Loucy (cell line): ENCODE data around the gene AMY2A.
"Not testable (repeated sequence)": the region's sequence is repeated elsewhere in the genome, so short reads cannot be mapped to it uniquely, and the experiment has no call there.

Experiments
- H2AFZ ChIP-seq: fragments of 200-600 bp; sonication (generic); 2 replicates; pipeline ENCODE4 v1.6.0; 2016; ENCODE audit warnings: antibody characterized with exemption, mild to moderate bottlenecking, low read length, moderate library complexity
- H3F3A ChIP-seq: fragments of 200-600 bp; 2 replicates; pipeline ENCODE4 v1.6.0; 2016; ENCODE audit warnings: antibody characterized with exemption, low read depth, mild to moderate bottlenecking
- H3K27me3 ChIP-seq: fragments of 200-600 bp; sonication (generic); 2 replicates; pipeline ENCODE4 v1.6.1; 2014; ENCODE audit warnings: low read length, mild to moderate bottlenecking; ENCODE audit not compliant: insufficient read depth, poor library complexity, severe bottlenecking
- H3K36me3 ChIP-seq: fragments of 200-600 bp; sonication (generic); 2 replicates; pipeline ENCODE4 v1.6.1; 2016; ENCODE audit warnings: low read length; ENCODE audit not compliant: insufficient read depth
- H3K4me1 ChIP-seq: fragments of 200-600 bp; sonication (generic); 2 replicates; pipeline ENCODE4 v1.5.1; 2014; ENCODE audit warnings: low read length, mild to moderate bottlenecking; ENCODE audit not compliant: insufficient read depth, poor library complexity, severe bottlenecking
- H3K4me2 ChIP-seq: fragments of 200-600 bp; sonication (generic); 2 replicates; pipeline ENCODE4 v1.6.0; 2014; ENCODE audit warnings: antibody characterized with exemption, low read length, low read depth, mild to moderate bottlenecking; ENCODE audit not compliant: poor library complexity, severe bottlenecking
- H3K4me3 ChIP-seq: fragments of 200-600 bp; sonication (generic); 2 replicates; pipeline ENCODE4 v1.5.1; 2014; ENCODE audit warnings: low read length, mild to moderate bottlenecking, mixed read lengths; ENCODE audit not compliant: poor library complexity, severe bottlenecking
- H3K79me2 ChIP-seq: fragments of 200-600 bp; sonication (generic); 2 replicates; pipeline ENCODE4 v1.6.1; 2014; ENCODE audit warnings: low read length; ENCODE audit not compliant: insufficient read depth
- H3K9ac ChIP-seq: fragments of 200-600 bp; sonication (generic); 2 replicates; pipeline ENCODE4 v1.6.0; 2014; ENCODE audit warnings: mild to moderate bottlenecking, low read depth, low read length, moderate library complexity; ENCODE audit not compliant: poor library complexity, severe bottlenecking
- H3K9me2 ChIP-seq: fragments of 200-600 bp; sonication (generic); replicated peaks from 2 replicates; pipeline ENCODE4 v1.6.1; 2016; ENCODE audit warnings: low read depth, low read length, mixed read lengths
- H3K9me3 ChIP-seq: fragments of 200-600 bp; sonication (generic); 2 replicates; pipeline ENCODE4 v1.6.1; 2014; ENCODE audit warnings: mild to moderate bottlenecking, antibody characterized with exemption, low read length, low read depth; ENCODE audit not compliant: insufficient read depth
- H4K20me1 ChIP-seq: fragments of 200-600 bp; sonication (generic); 2 replicates; pipeline ENCODE4 v1.6.0; 2014; ENCODE audit warnings: antibody characterized with exemption, low read length, mild to moderate bottlenecking; ENCODE audit not compliant: insufficient read depth, poor library complexity, severe bottlenecking
- CTCF ChIP-seq: fragments of 200-600 bp; sonication (generic); conservative IDR thresholded peaks from 2 replicates; pipeline ENCODE4 v1.5.1; 2014; ENCODE audit warnings: mild to moderate bottlenecking, antibody characterized with exemption, low read length
- EZH2phosphoT487 ChIP-seq: fragments of 200-600 bp; IDR thresholded peaks from 2 replicates; pipeline ENCODE4 v1.6.1; 2018; ENCODE audit warnings: antibody characterized with exemption, mild to moderate bottlenecking, moderate library complexity, borderline replicate concordance

The AMY2A gene

GRCh38 chr1:103616994-103617477 is at the start of gene AMY2A:
Gene AMY2A, plus strand, starts transcription at chr1:103617427. Its CDS starts 14 bp downstream, at chr1:103617441.
- H3K36me3 ChIP-seq, H3K79me2 ChIP-seq, H2AFZ ChIP-seq, H3K9me2 ChIP-seq, H4K20me1 ChIP-seq, H3K9ac ChIP-seq, H3K27me3 ChIP-seq, H3F3A ChIP-seq, H3K9me3 ChIP-seq, H3K4me2 ChIP-seq, H3K4me3 ChIP-seq, H3K4me1 ChIP-seq: not testable (repeated sequence)

- TF ChIP-seq EZH2phosphoT487 (no peak), CTCF (no peak)
- no peaks in the 10 kb centered on the region for H3K9me2 ChIP-seq
- no peaks in the 10 kb centered on the region for H3F3A ChIP-seq
- H3K27me3 ChIP-seq: no peaks in the 10 kb centered on the region
- no peak overlapping the region for H2AFZ ChIP-seq
- H3K79me2 ChIP-seq: no peaks in the 10 kb centered on the region
- H4K20me1 ChIP-seq: no peaks in the 10 kb centered on the region
- no peaks in the 10 kb centered on the region for H3K4me1 ChIP-seq
- no peaks in the 10 kb centered on the region for H3K36me3 ChIP-seq
- H3K9me3 ChIP-seq: no peaks in the 10 kb centered on the region
- H3K4me2 ChIP-seq: no peak overlapping the region
- no peak overlapping the region for H3K9ac ChIP-seq
- no peak overlapping the region for H3K4me3 ChIP-seq
Observed at GRCh38 chr1:103569493-103569892, 47.7 kb upstream of the AMY2A start.

GRCh38 chr1:103571289-103571688 is 45.9 kb upstream of the AMY2A start, which contains the start of gene AMY2B:
Gene AMY2B, plus strand, starts transcription at chr1:103571589. Its CDS starts 14 bp downstream, at chr1:103571603.
- not testable (repeated sequence) for H3K9me3 ChIP-seq, H3K4me1 ChIP-seq, H2AFZ ChIP-seq, H3F3A ChIP-seq, H4K20me1 ChIP-seq, H3K36me3 ChIP-seq, H3K4me3 ChIP-seq, H3K9me2 ChIP-seq, H3K9ac ChIP-seq, H3K79me2 ChIP-seq, H3K4me2 ChIP-seq, H3K27me3 ChIP-seq

- Histone ChIP-seq H3F3A (no peaks in the 10 kb centered on the region), H4K20me1 (no peaks in the 10 kb centered on the region), H3K27me3 (no peaks in the 10 kb centered on the region), H3K36me3 (no peaks in the 10 kb centered on the region), H3K4me3 (no peak overlapping the region), H3K4me1 (no peaks in the 10 kb centered on the region), H3K79me2 (no peaks in the 10 kb centered on the region), H3K9ac (no peak overlapping the region), H3K9me2 (no peaks in the 10 kb centered on the region), H2AFZ (no peak overlapping the region), H3K9me3 (no peaks in the 10 kb centered on the region), H3K4me2 (no peak overlapping the region)
- TF ChIP-seq CTCF (no peak), EZH2phosphoT487 (no peak)
Observed at GRCh38 chr1:103576065-103576464, 41.2 kb upstream of the AMY2A start.

- not testable (repeated sequence) for H3K4me2 ChIP-seq, H3K9me3 ChIP-seq
Observed at GRCh38 chr1:103576784-103577183, 40.4 kb upstream of the AMY2A start.

More at GRCh38 chr1:103576784-103577183, 40.4 kb upstream of the AMY2A start:
- not testable (repeated sequence) for H3K36me3 ChIP-seq, H3K79me2 ChIP-seq, H3K27me3 ChIP-seq, H2AFZ ChIP-seq, H3K9me2 ChIP-seq, H3K9ac ChIP-seq, H4K20me1 ChIP-seq, H3K4me3 ChIP-seq, H3K4me1 ChIP-seq, H3F3A ChIP-seq
